SU-DHL-6 (cell line): Measurements from ENCODE around the gene HACL1.

Experiments
- H2AFZ ChIP-seq: fragments of 200-600 bp; sonication (generic); 2 replicates; pipeline ENCODE4 v1.6.1; 2014; ENCODE audit warnings: low read depth, mild to moderate bottlenecking, moderate library complexity, mixed read lengths, antibody characterized with exemption, low read length; ENCODE audit not compliant: severe bottlenecking
- H3F3A ChIP-seq: fragments of 200-600 bp; shearing (Covaris generic); 2 replicates; pipeline ENCODE4 v1.6.0; 2016; ENCODE audit warnings: antibody characterized with exemption, mild to moderate bottlenecking; ENCODE audit not compliant: insufficient read depth
- H3K27ac ChIP-seq: fragments of 200-600 bp; sonication (generic); 2 replicates; pipeline ENCODE4 v1.5.1; 2016; ENCODE audit warnings: low read depth, mild to moderate bottlenecking, low read length, moderate library complexity, mixed read lengths
- H3K27me3 ChIP-seq: fragments of 200-600 bp; sonication (generic), shearing (Covaris generic); 2 replicates; pipeline ENCODE4 v1.6.0; 2014; ENCODE audit warnings: mild to moderate bottlenecking, low read length
- H3K36me3 ChIP-seq: fragments of 200-600 bp; sonication (generic); 2 replicates; pipeline ENCODE4 v1.6.1; 2014; ENCODE audit warnings: mild to moderate bottlenecking, low read length, mixed read lengths
- H3K4me2 ChIP-seq: fragments of 300-600, 200-600 bp; shearing (Covaris generic), sonication (generic); 2 replicates; pipeline ENCODE4 v1.6.0; 2014; ENCODE audit warnings: low read length, low read depth, mild to moderate bottlenecking; ENCODE audit not compliant: poor library complexity, severe bottlenecking
- H3K4me3 ChIP-seq: fragments of 200-600 bp; sonication (generic); 2 replicates; pipeline ENCODE4 v1.5.1; 2014; ENCODE audit warnings: antibody characterized with exemption, low read length, mild to moderate bottlenecking, mixed read lengths; ENCODE audit not compliant: insufficient read depth, poor library complexity, severe bottlenecking
- H3K79me2 ChIP-seq: fragments of 200-600 bp; sonication (generic); 2 replicates; pipeline ENCODE4 v1.6.1; 2014; ENCODE audit warnings: mild to moderate bottlenecking, low read length, moderate library complexity; ENCODE audit not compliant: insufficient read depth
- H3K9ac ChIP-seq: fragments of 200-600 bp; sonication (generic); 2 replicates; pipeline ENCODE4 v1.7.0; 2014; ENCODE audit warnings: mild to moderate bottlenecking, low read length
- H3K9me2 ChIP-seq: fragments of 200-600 bp; sonication (generic); replicated peaks from 2 replicates; pipeline ENCODE4 v1.6.1; 2014; ENCODE audit warnings: low read length; ENCODE audit not compliant: insufficient read depth
- H3K9me3 ChIP-seq: fragments of 200-600 bp; sonication (generic); 2 replicates; pipeline ENCODE4 v1.6.1; 2014; ENCODE audit warnings: low read length, mixed read lengths; ENCODE audit not compliant: insufficient read depth
- H4K20me1 ChIP-seq: fragments of 200-600 bp; sonication (generic); 2 replicates; pipeline ENCODE4 v1.6.1; 2014; ENCODE audit warnings: low read depth, mild to moderate bottlenecking, antibody characterized with exemption, low read length, moderate library complexity, mixed read lengths
- CTCF ChIP-seq: fragments of 200-600 bp; sonication (generic); IDR thresholded peaks from one replicate; pipeline ENCODE4 v1.5.1; 2017; ENCODE audit warnings: antibody characterized with exemption, mild to moderate bottlenecking, low read length, moderate library complexity; ENCODE audit not compliant: insufficient read depth, poor library complexity, severe bottlenecking
- EZH2phosphoT487 ChIP-seq: fragments of 200-600 bp; sonication (generic), shearing (Covaris generic); conservative IDR thresholded peaks from 2 replicates; pipeline ENCODE4 v1.6.1; 2018; ENCODE audit warnings: mild to moderate bottlenecking, antibody characterized with exemption, low read length, moderate library complexity, mixed read lengths

Gene HACL1

GRCh38 chr3:15647611-15648167 is 46.3 kb upstream of the HACL1 start:
- H3K9ac ChIP-seq = no peak overlapping the region
- H4K20me1 ChIP-seq = no peaks in the 10 kb centered on the region
- peak overlapping the region; percentile 31 for H3K4me2 ChIP-seq
- no peak overlapping the region for H3K27ac ChIP-seq
- no peak for TF ChIP-seq CTCF
- no peak for TF ChIP-seq EZH2phosphoT487
- H3K27me3 ChIP-seq = no peaks in the 10 kb centered on the region
- no peak overlapping the region for H2AFZ ChIP-seq
- no peaks in the 10 kb centered on the region for H3K36me3 ChIP-seq
- no peaks in the 10 kb centered on the region for H3F3A ChIP-seq
- no peak overlapping the region for H3K4me3 ChIP-seq
- H3K9me2 ChIP-seq = no peaks in the 10 kb centered on the region
- H3K79me2 ChIP-seq = no peaks in the 10 kb centered on the region
- no peaks in the 10 kb centered on the region for H3K9me3 ChIP-seq

- Histone ChIP-seq H3K9me2 (no peaks in the 10 kb centered on the region), H3K27ac (no peak overlapping the region; the same call in 1 of the 2 replicates), H3K4me2 (peak overlapping the region; percentile 31), H3K79me2 (no peaks in the 10 kb centered on the region), H3K4me3 (no peak overlapping the region), H3K27me3 (no peaks in the 10 kb centered on the region), H3F3A (no peaks in the 10 kb centered on the region), H4K20me1 (no peaks in the 10 kb centered on the region), H2AFZ (no peak overlapping the region), H3K9me3 (no peaks in the 10 kb centered on the region), H3K9ac (no peak overlapping the region), H3K36me3 (no peaks in the 10 kb centered on the region)
- TF ChIP-seq EZH2phosphoT487 (no peak), CTCF (no peak)
Measured at GRCh38 chr3:15646851-15647511, 45.6 kb upstream of the HACL1 start.

DNA sequence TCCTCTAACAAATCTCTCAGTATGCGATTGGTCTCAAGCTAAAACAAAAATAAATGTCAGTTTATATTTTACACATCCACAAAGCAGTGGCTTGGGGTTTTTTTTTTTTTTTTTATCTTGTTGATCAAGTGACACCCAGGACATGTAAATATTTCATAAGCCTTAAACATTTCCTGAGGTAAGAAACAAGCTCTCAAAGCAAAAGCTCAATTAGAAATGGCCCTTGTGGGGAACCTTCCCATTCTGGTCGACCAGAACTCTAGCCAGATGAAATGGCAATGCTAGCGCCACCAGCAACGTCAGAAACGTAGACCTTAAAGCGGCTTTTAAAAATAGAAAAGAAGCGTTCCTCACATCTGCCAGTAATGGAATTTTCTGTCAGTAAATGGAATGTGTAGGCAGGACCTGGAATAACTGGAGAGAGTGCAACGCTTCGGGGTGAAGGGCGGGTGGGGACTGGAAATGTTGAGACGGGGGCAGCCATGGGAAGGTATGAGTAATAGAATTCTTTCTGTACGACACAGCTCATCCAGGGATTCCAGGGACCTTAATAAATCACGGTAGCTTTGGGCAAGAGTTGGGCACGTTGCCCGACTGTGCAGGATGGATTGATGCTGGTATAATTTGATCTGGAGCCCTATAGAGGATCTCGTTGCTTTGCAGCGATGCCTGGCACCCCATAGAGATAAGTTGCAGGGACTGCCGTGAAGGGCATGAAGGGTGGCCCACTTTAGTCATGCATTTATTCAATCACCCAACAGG is 44.6 kb upstream of the HACL1 start:
- Histone ChIP-seq H3K36me3 (no peaks in the 10 kb centered on the region), H2AFZ (no peak overlapping the region), H3F3A (no peaks in the 10 kb centered on the region), H4K20me1 (no peaks in the 10 kb centered on the region), H3K27ac (no peak overlapping the region), H3K9me3 (no peaks in the 10 kb centered on the region), H3K9me2 (no peaks in the 10 kb centered on the region), H3K79me2 (no peaks in the 10 kb centered on the region), H3K4me2 (no peak overlapping the region), H3K27me3 (no peaks in the 10 kb centered on the region), H3K4me3 (no peak overlapping the region), H3K9ac (no peak overlapping the region)
- no peak for TF ChIP-seq CTCF
- no peak for TF ChIP-seq EZH2phosphoT487
